ENCODE data around the gene FIGNL2. TPM values are rescaled to one million over a fixed set of nuclear protein-coding genes. Genes with fewer than 3 reads are reported as not detected.

The FIGNL2 gene
- total and polyA plus RNA-seq, 2 of the 4 experiments (the other 2 are of a cell fraction) = under 0.01 to 0.12 TPM

GRCh38 chr12:51823875-51824565 is 24.5 kb downstream of the FIGNL2 start:
- Histone ChIP-seq H3K79me1 (ENCODE audit: low read depth in 1 of 2, low read length in 2 of 2) (no peaks in the 10 kb centered on the region), H3K4me2 (ENCODE audit: low read depth, low read length) (no peak overlapping the region), H2AK5ac (ENCODE audit: low read depth, low read length) (no peak overlapping the region), H3K9ac (ENCODE audit: low read depth, low read length) (no peak overlapping the region), H3K9me3 (ENCODE audit: control insufficient read depth, insufficient read depth, low read length) (no peaks in the 10 kb centered on the region), H3K4ac (ENCODE audit: low read depth, low read length) (no peak overlapping the region), H4K91ac (ENCODE audit: insufficient read depth, low read depth, low read length) (no peak overlapping the region), H3K56ac (ENCODE audit: extremely low read depth, insufficient read depth, low read length) (no peak overlapping the region), H3K9me1 (ENCODE audit: insufficient read depth, low read length) (0 out of 2 replicates have a peak, but pooled peaks cover 4% of the 10 kb centered on the region), H4K20me1 (ENCODE audit: insufficient read depth, low read length) (no peaks in the 10 kb centered on the region), H2BK20ac (ENCODE audit: low read depth, low read length) (no peak overlapping the region), H3K27me3 (ENCODE audit: control insufficient read depth, insufficient read depth, low read length) (no peaks in the 10 kb centered on the region; the same call in 1 of the 2 replicates), H3K23ac (ENCODE audit: low read depth, low read length) (no peak overlapping the region), H4K5ac (ENCODE audit: low read depth, low read length) (no peak overlapping the region), H3K4me3 (ENCODE audit: insufficient read depth, low read depth, low read length) (no peak overlapping the region), H3K36me3 (ENCODE audit: control insufficient read depth, insufficient read depth, low read length) (no peaks in the 10 kb centered on the region), H2BK5ac (ENCODE audit: low read depth, low read length, poor library complexity, severe bottlenecking) (no peak overlapping the region), H3K14ac (replicated peaks; ENCODE audit: low read depth, low read length) (no peak overlapping the region), H3K27ac (ENCODE audit: insufficient read depth, low read length) (no peak overlapping the region), H2BK120ac (ENCODE audit: low read depth, low read length) (no peak overlapping the region), H3K4me1 (ENCODE audit: control insufficient read depth, insufficient read depth, low read length) (peaks cover 3% of the 10 kb centered on the region; the same call in 1 of the 2 replicates), H2BK15ac (ENCODE audit: low read depth, low read length) (no peak overlapping the region), H4K8ac (ENCODE audit: low read depth in 2 of 2, low read length in 2 of 2) (no peak overlapping the region), H2AK9ac (replicated peaks; ENCODE audit: low read depth, low read length, poor library complexity) (no peak overlapping the region), H3K18ac (ENCODE audit: low read depth, low read length) (no peak overlapping the region), H2AFZ (replicated peaks; ENCODE audit: low read length, poor library complexity) (no peak overlapping the region)
- peak; percentile 33; the same call in 1 of the 2 replicates for ATAC-seq (ENCODE audit: low read depth)
- POLR2A ChIA-PET (ENCODE audit: unreplicated experiment) = no interaction called here
- in situ Hi-C loops (cut with MboI; ENCODE audit: low sequenced_read_pairs) = loop anchor here (5.0 kb wide), 1 partner anchor 402 kb away; the partner anchor contains the start of gene SLC4A8
- DNase-seq = peak; percentile 73
- intact Hi-C loops (cut with micrococcal nuclease) = loop anchor here (1.0 to 5.0 kb wide), 2 partner anchors 158 to 403 kb away; no protein-coding TSS in a partner anchor
- WGBS, 2 experiments (ENCODE audit: extremely low coverage in 2 of 2, insufficient read length in 1 of 2) = 34% methylated on average over 4 of the region's 6 CpGs; no CpG with 5 or more reads in 1 of the 2 experiments
- TF ChIP-seq POLR2A (IDR thresholded peaks at IDR 0.05; ENCODE audit: low read depth, low read length) (no peak), RCOR1 (IDR thresholded peaks at IDR 0.05; ENCODE audit: insufficient replicate concordance, low read length) (no peak), NFE2L2 (IDR thresholded peaks at IDR 0.05; ENCODE audit: low read depth, low read length) (no peak), MAZ (IDR thresholded peaks at IDR 0.05; ENCODE audit: borderline replicate concordance, low read depth, low read length) (no peak), RAD21 (IDR thresholded peaks at IDR 0.05; ENCODE audit: low read length) (peak; percentile 83), CTCF (conservative IDR thresholded peaks at IDR 0.05; ENCODE audit: low read depth, low read length) (peak; percentile 68), SMC3 (IDR thresholded peaks at IDR 0.05; ENCODE audit: low read depth, low read length) (peak; percentile 56; the same call in 1 of the 2 replicates)
- CTCF ChIA-PET = interaction anchor here (0.6 to 2.5 kb wide), 10 partner anchors 8 to 463 kb away, joined by 3 to 12 read pairs (median 4); no protein-coding TSS in a partner anchor
- BruUV-seq (replicated peaks) = no TSS peak
- dilution Hi-C loops (cut with HindIII; ENCODE audit: low sequenced_read_pairs, unreplicated experiment) = no loop called here

All from IMR-90 (cell line).